HG02852 (cell line): Measurements from ENCODE around the gene SNCB.

Experiments
- ATAC-seq: cut with Tn5 transposase; IDR thresholded peaks from one replicate; pipeline ENCODE4 v1.9.1; 2021; ENCODE audit warnings: mild to moderate bottlenecking, moderate library complexity; ENCODE audit not compliant: unreplicated experiment

SNCB gene

DNA sequence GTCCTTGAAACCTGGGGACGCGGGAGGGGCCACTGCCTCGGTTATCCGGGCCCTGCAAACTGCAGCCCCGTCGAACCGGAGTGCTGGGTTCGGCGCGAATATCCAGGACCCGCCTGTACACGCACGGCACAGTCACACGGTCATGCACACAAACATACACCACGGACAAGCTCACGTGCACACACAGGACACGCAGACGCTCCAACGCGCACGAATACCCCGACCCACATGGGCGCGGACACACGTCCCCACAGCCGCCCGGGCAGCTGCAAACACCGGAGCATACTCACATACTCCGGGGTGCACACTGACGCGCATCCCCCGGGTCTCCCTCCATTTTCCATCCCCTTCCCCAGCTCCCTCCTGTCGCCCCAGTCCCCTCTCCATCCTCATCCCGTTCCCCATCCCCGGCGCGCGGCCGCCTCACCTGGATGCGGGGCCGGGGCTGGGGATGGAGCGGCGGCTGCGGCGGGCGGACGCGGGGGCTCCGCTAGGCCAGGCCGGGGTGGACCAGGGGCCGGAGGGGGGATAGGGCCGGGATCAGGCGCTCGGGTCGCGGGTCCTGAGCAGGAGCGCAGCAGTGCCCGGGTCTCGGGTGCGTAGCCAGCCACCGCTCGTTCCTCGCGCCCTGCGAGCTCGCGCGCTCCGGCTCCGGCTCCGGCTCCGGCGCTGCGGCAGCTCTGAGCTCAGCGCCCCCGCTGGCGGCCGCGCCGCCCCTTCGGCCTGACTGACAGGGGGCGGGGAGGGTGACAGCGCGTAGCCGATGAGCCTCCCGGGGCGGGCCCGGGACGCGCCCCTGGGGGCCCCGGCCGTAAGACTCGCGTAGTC, at the start of gene SNCB, which contains the start of gene EIF4E1B:
Gene SNCB (minus strand): TSS at position 682 of the 828 bp plus-strand sequence. CDS start 880 bp downstream, outside the sequence.
Gene EIF4E1B (plus strand): TSS at position 823 of the 828 bp plus-strand sequence. CDS start 12,113 bp downstream, outside the sequence.
- no peak for ATAC-seq

GRCh38 chr5:176679365-176680225, 49.3 kb upstream of the SNCB start:
- ATAC-seq: no peak

DNA sequence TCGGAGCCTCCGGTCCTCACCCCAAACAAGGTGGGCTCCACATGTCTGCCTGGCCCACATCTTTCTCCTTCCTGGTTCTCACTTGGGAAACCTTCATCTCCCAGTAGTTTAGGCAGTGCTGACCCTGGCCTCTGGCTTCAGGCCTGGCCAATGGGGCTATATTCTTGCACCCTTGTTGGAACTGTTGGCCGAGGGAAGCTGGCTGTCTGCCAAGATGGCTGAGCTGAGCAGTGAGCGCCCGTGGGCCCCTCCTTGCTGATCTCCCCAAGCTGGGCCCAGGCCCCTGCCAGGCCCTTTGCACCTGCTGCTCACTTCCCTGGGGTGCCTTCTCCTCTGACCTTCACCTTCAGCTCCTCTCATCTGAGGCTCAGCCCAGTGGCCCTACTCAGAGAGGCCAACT, 48.2 kb upstream of the SNCB start:
- no peak for ATAC-seq

- ATAC-seq: no peak
These were observed 47.0 kb upstream of the SNCB start for GRCh38 chr5:176677209-176677939.

- ATAC-seq: no peak
These were observed 46.1 kb upstream of the SNCB start for GRCh38 chr5:176676361-176676824.

GRCh38 chr5:176675676-176676360, 45.5 kb upstream of the SNCB start:
- no peak for ATAC-seq

- no peak for ATAC-seq
These were observed 44.5 kb upstream of the SNCB start for GRCh38 chr5:176674799-176675198.

GRCh38 chr5:176673651-176674583, 43.6 kb upstream of the SNCB start:
- ATAC-seq: no peak

GRCh38 chr5:176671890-176672747, 41.8 kb upstream of the SNCB start:
- no peak for ATAC-seq

- ATAC-seq: no peak
These were observed 41.1 kb upstream of the SNCB start for GRCh38 chr5:176671399-176671798.

DNA sequence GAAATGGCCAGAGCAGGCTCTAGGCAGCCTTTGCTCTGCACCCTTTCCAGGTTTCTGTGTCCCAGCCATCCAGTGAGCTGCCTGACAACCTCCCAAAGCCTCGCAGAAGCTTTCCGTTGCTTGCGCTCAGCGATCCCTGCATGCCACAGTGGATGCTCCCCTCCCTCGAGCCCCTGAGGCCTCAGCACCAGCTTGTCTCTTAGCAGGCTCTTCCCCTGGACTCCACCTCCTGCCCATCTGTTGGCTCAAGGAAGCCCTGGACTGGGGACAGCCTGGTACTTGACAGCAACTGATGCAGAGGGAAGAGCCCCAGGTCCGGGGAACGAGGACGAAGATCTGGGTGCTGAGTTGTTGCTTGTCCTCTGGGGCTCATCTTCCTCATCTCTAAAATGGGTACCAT, 40.1 kb upstream of the SNCB start:
- ATAC-seq: no peak

GRCh38 chr5:176667637-176668036, 37.3 kb upstream of the SNCB start:
- no peak for ATAC-seq

GRCh38 chr5:176665517-176665916, 35.2 kb upstream of the SNCB start:
- ATAC-seq: no peak

- ATAC-seq: no peak
These were observed 34.6 kb upstream of the SNCB start for GRCh38 chr5:176664886-176665285.

DNA sequence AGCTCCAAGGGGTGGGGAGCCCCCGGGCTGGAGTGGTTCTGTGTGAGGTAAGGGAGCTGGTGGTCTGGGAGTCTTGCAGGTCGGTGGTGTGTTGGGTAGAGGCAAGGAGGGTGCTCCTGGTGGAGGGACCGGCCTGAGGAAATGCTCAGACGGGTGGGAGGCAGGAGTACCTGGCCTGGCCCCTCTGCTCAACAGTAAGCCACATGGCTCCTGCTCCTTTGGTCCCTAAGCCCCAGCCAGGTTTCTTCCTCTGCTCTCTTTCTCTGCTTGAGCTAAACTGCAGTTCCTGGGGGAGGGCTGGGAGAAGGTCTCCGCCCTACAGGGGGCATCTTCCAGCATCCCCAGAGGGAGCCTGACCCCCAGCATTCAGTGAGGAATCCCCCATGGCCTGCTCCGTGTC, 34.1 kb upstream of the SNCB start:
- no peak for ATAC-seq

- ATAC-seq: no peak
These were observed 33.2 kb upstream of the SNCB start for GRCh38 chr5:176663566-176663965.

- no peak for ATAC-seq
These were observed 32.3 kb upstream of the SNCB start for GRCh38 chr5:176662371-176663333.
